ENCODE measurements around the gene SPAG6. TPM values are rescaled to one million over a fixed set of nuclear protein-coding genes. Genes with fewer than 3 reads are reported as not detected.
A peak's percentile ranks its signal among the peaks of the same experiment; 100 is the strongest.

Gene SPAG6
- total RNA-seq, 2 experiments from 2014 or later = not detected

GRCh38 chr10:22318772-22319171, 26.5 kb upstream of the SPAG6 start:
- Mint-ChIP-seq H3K27ac (no peak overlapping the region), H3K36me3 (peaks cover 12% of the 10 kb centered on the region), H3K4me3 (no peak overlapping the region), H3K4me1 (peaks cover 39% of the 10 kb centered on the region), H3K9me3 (no peaks in the 10 kb centered on the region), H3K27me3 (peaks cover 54% of the 10 kb centered on the region)
- no peak for DNase-seq

GRCh38 chr10:22319547-22319979, 25.7 kb upstream of the SPAG6 start:
- peaks cover 62% of the 10 kb centered on the region for H3K27me3 Mint-ChIP-seq
- H3K4me3 Mint-ChIP-seq = peak overlapping the region; percentile 80
- no peaks in the 10 kb centered on the region for H3K9me3 Mint-ChIP-seq
- peaks cover 46% of the 10 kb centered on the region for H3K4me1 Mint-ChIP-seq
- peaks cover 15% of the 10 kb centered on the region for H3K36me3 Mint-ChIP-seq
- no peak for DNase-seq
- H3K27ac Mint-ChIP-seq = peak overlapping the region; percentile 88

- Mint-ChIP-seq H3K9me3 (no peaks in the 10 kb centered on the region), H3K4me1 (peaks cover 47% of the 10 kb centered on the region), H3K27me3 (peaks cover 62% of the 10 kb centered on the region), H3K27ac (peak overlapping the region; percentile 88), H3K4me3 (peak overlapping the region; percentile 80), H3K36me3 (peaks cover 15% of the 10 kb centered on the region)
- DNase-seq = no peak
Observed at GRCh38 chr10:22319980-22320558, 25.2 kb upstream of the SPAG6 start.

DNA sequence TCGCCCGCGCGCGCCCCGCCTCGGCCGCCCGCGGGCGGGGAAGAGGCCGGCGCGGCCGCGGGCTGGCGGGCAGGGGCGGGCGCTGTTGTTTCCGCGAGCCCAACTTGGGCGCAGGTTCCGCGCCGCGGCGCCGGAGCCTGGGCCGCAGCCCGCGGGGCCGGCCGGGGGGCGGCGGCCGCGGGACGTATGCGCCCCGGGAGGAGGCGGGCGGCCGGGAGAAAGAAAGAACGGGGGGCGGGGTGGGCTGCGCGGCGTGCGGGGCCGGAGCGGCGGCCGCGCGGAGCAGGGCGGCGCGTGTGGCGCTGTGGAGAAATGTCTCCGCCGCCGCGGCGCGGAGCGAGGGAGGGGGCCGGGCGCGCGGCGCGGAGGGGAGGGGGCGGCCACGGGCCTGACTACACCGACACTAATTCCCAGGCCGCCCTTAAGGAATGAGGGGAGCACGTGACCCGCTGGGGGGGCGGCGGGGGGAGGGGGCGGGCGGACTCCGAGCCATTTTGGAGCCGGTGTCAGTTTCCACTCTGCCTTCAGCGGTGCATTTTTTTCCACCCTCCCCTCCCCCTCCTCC, 24.6 kb upstream of the SPAG6 start, which contains the start of gene BMI1:
BMI1 (plus strand) TSS at position 509 of the 565 bp plus-strand sequence. CDS start 5,351 bp downstream, outside the sequence.
- peak; percentile 58 for DNase-seq
- Mint-ChIP-seq H3K9me3 (no peaks in the 10 kb centered on the region), H3K27ac (peak within 1 kb of the TSS; percentile 88), H3K4me1 (peaks cover 42% of the 10 kb centered on the region), H3K27me3 (peaks cover 57% of the 10 kb centered on the region), H3K4me3 (peak within 1 kb of the TSS; percentile 81), H3K36me3 (peaks cover 12% of the 10 kb centered on the region)

GRCh38 chr10:22321156-22321923, 24.0 kb upstream of the SPAG6 start:
- H3K27me3 Mint-ChIP-seq = peaks cover 60% of the 10 kb centered on the region
- peaks cover 43% of the 10 kb centered on the region for H3K4me1 Mint-ChIP-seq
- H3K9me3 Mint-ChIP-seq = no peaks in the 10 kb centered on the region
- peaks cover 14% of the 10 kb centered on the region for H3K36me3 Mint-ChIP-seq
- DNase-seq = peak; percentile 64
- H3K4me3 Mint-ChIP-seq = peak overlapping the region; percentile 81
- peak overlapping the region; percentile 88 for H3K27ac Mint-ChIP-seq

DNA sequence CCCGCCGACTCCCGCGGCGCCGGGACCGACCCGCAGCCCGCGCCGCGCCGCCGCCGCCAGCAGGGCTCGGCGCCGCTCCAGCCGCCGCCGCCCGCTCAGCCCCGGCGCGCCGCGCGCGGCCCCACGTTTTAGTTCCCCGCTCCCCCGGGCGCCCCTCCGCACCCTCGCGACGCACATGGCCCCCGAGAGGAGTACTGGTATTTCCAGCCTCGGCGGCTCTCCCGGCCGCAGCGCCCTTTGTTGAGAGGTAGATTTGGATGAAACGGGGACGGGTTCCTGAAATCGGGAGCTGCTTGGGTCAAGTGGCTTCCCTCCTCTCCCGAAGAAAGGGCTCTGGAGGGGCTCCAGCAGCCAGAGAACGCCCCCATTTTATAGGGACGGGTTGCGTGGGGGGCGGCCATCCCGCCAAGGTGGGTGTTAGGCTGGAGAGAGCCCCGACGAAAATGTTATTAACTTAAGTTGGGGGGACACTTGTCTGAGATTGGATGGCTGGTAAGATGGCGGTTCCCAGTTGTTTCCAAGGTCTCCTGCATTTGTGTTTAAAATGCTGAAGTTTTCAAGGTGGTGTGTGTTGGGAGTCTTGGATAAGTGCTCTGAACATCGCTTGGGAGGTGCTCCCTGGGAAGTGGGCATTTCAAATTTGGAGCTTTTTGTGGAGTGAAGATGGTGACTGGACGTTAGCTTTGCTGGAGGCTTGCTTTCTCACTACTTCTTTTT, 23.2 kb upstream of the SPAG6 start:
- Mint-ChIP-seq H3K27me3 (peaks cover 64% of the 10 kb centered on the region), H3K36me3 (peaks cover 19% of the 10 kb centered on the region), H3K4me1 (peaks cover 45% of the 10 kb centered on the region), H3K27ac (peak overlapping the region; percentile 85), H3K9me3 (no peaks in the 10 kb centered on the region), H3K4me3 (peak overlapping the region; percentile 80)
- peak; percentile 18 for DNase-seq

DNA sequence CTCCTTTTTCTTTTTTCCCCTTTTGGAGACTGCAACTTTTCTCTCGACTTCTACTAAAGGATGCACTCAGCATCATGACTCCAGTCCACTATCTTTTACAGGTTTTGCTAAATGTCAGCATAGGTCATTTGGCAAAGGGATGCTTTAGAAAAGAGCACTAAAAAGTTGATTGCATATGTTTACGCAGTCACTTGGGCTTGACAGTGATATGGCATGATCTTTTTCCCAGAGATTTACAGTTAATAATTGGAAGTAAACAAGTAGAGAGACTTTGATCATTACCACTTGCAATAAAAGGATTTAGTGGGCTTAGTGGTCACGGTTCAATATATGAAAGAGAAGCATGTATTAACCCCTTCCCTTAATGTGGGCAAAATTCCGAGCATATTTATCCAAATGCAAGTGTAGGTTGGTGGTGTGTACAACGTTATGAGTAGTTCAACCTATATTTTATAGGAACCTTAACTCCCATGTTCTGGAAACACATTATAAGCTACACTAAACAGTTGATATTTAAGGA, 22.6 kb upstream of the SPAG6 start:
- DNase-seq = no peak
- H3K4me3 Mint-ChIP-seq = peak overlapping the region; percentile 80
- peaks cover 21% of the 10 kb centered on the region for H3K36me3 Mint-ChIP-seq
- H3K27me3 Mint-ChIP-seq = peaks cover 68% of the 10 kb centered on the region
- H3K4me1 Mint-ChIP-seq = peaks cover 43% of the 10 kb centered on the region
- H3K9me3 Mint-ChIP-seq = no peaks in the 10 kb centered on the region
- peak overlapping the region; percentile 85 for H3K27ac Mint-ChIP-seq

- H3K27ac Mint-ChIP-seq = no peak overlapping the region
- peaks cover 21% of the 10 kb centered on the region for H3K36me3 Mint-ChIP-seq
- no peaks in the 10 kb centered on the region for H3K9me3 Mint-ChIP-seq
- peaks cover 37% of the 10 kb centered on the region for H3K4me1 Mint-ChIP-seq
- no peak for DNase-seq
- H3K4me3 Mint-ChIP-seq = peak overlapping the region; percentile 80
- H3K27me3 Mint-ChIP-seq = peaks cover 65% of the 10 kb centered on the region
Observed at GRCh38 chr10:22323538-22324305, 21.6 kb upstream of the SPAG6 start.

DNA sequence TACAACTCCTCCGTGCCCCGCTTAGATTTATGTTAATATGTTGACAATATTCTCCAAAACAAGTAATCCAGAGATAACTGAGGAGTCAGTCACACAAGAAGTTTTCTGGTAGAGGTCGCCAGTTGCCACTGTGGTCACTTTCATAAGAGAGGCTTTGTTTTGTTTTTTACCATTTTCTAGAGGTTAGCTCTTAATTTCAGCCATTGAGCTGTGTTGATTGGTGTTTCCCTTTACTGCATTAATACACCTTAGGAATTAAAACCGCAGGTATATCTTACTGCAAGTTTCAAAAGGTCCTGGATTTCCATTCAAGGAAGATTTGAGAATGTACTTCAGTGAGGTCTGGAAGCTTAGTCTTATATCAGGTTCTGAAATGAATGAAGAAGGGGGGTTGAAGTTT, 20.9 kb upstream of the SPAG6 start:
- Mint-ChIP-seq H3K4me1 (peaks cover 34% of the 10 kb centered on the region), H3K4me3 (peak overlapping the region; percentile 80), H3K27ac (peak overlapping the region; percentile 72), H3K27me3 (peaks cover 62% of the 10 kb centered on the region), H3K36me3 (peaks cover 23% of the 10 kb centered on the region), H3K9me3 (no peaks in the 10 kb centered on the region)
- no peak for DNase-seq

DNA sequence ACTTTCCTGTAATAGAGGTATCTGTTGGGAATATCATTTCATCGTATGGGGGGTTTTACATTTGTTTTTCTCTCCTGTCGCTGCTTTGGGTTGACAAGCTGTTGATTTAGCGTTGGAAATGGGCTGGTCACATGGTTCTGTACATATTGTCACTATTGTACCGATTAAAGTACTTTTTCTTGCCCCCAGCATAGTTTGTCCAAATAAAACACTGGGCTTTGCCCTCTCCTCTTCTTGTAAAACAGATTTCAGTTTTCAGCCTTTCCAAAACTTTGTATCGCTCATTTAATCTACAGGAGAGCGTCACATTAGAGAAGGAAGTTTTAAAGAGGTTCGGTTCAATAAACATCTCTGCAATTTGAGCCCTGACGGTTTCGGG, 20.4 kb upstream of the SPAG6 start:
- Mint-ChIP-seq H3K9me3 (no peaks in the 10 kb centered on the region), H3K36me3 (peaks cover 27% of the 10 kb centered on the region), H3K4me1 (peaks cover 31% of the 10 kb centered on the region), H3K4me3 (peak overlapping the region; percentile 80), H3K27ac (peak overlapping the region; percentile 72), H3K27me3 (peaks cover 60% of the 10 kb centered on the region)
- DNase-seq = no peak

DNA sequence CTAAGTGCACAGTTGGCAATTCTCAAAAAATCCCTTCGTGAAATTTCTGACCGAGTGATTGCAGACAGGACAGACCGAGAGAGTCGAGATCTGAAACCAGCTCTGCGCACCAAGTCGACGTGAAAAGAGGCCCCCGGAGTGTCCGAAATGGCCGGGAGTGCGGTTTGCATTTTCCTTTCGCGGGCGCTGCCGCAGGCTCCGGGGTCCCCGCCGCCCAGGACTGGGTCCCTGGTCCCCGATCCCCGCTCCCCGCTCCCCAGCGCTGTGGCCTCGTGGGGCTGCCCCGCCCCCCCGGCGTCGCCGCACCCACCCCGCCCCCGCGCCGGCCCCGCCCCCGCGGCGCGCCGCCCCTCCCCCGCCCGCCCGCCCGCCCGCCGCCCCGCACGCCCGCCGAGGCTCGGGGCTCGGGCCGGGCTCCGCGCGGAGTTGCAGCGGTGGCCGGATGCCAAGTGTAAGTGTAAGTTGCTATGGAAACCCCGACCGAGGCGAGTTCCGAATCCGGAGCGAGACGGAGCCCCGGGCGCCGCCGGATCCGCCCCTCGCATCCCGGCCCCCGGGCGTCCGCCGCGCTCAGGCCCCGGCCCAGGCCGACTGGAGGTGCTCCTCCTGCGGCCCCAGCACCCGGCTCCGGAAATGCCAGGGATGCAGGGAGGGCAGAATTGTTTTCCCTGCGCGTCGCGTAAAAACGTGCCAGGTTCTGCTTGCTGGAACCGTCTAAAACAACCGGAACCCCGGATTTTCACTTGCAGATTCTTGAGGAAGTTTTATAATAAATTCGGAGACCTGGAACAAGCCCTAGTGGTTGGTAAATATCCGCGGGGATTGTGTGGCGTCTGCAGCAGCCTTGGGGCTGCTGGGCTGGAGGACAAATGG, 19.8 kb upstream of the SPAG6 start:
- Mint-ChIP-seq H3K4me3 (peak overlapping the region; percentile 80), H3K4me1 (peaks cover 27% of the 10 kb centered on the region), H3K27ac (peak overlapping the region; percentile 72), H3K27me3 (peaks cover 56% of the 10 kb centered on the region), H3K9me3 (no peaks in the 10 kb centered on the region), H3K36me3 (peaks cover 27% of the 10 kb centered on the region)
- peak; percentile 76 for DNase-seq

DNA sequence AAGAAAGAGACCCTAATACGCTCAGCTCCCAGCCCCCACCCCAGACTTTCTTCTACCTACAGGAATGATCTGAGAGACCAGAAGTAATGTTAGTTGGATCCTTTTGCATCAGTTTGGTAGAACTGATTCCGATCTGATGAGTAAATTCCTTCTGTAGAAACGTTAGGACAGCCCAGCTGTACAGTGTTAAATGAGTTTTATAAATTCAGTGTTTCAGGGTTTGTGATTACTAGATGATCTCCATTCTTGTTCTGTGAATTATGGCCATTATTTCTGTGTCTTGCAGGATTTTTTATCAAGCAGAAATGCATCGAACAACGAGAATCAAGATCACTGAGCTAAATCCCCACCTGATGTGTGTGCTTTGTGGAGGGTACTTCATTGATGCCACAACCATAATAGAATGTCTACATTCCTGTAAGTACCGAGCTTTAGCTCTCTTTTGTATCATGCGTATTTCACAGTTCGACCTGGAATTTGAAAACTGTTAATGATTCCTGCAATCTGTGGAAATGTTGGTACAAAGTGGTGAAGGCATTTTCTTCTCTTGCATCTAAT, 19.1 kb upstream of the SPAG6 start:
- H3K9me3 Mint-ChIP-seq = no peaks in the 10 kb centered on the region
- peak overlapping the region; percentile 70 for H3K4me3 Mint-ChIP-seq
- peaks cover 27% of the 10 kb centered on the region for H3K4me1 Mint-ChIP-seq
- H3K27ac Mint-ChIP-seq = peak overlapping the region; percentile 51
- no peak for DNase-seq
- peaks cover 56% of the 10 kb centered on the region for H3K27me3 Mint-ChIP-seq
- H3K36me3 Mint-ChIP-seq = peaks cover 28% of the 10 kb centered on the region

GRCh38 chr10:22329150-22329549, 16.1 kb upstream of the SPAG6 start:
- Mint-ChIP-seq H3K36me3 (peaks cover 34% of the 10 kb centered on the region), H3K9me3 (peaks cover 4% of the 10 kb centered on the region)

More at GRCh38 chr10:22329150-22329549, 16.1 kb upstream of the SPAG6 start:
- no peak overlapping the region for H3K27ac Mint-ChIP-seq
- peaks cover 54% of the 10 kb centered on the region for H3K27me3 Mint-ChIP-seq
- no peak overlapping the region for H3K4me3 Mint-ChIP-seq
- no peak for DNase-seq
- H3K4me1 Mint-ChIP-seq = peaks cover 27% of the 10 kb centered on the region
